Esophagus muscularis mucosa (tissue), 4 donors: ENCODE measurements around the gene PLA2G6. TPM values are rescaled to one million over a fixed set of nuclear protein-coding genes. Genes with fewer than 3 reads are reported as not detected.

Experiments used
- DNase-seq: peaks from one replicate; pipeline ENCODE4 v3.0.0-alpha.2; 2017; ENCODE audit errors: extremely low spot score
- H3K27ac ChIP-seq, 4 donors: fragments of 200-600 bp; sonication (generic); replicated peaks in 1 of 4; 1 replicate in 3 of 4; 2 replicates in 1 of 4; pipeline ENCODE4 v1.5.1; 2016 to 2019; ENCODE audit warnings: mild to moderate bottlenecking in 1 of 4
- H3K27me3 ChIP-seq, 4 donors: fragments of 200-600 bp; sonication (generic); one replicate each; pipeline versions ENCODE4 v1.5.1 to v1.6.0; 2016 to 2019
- H3K36me3 ChIP-seq, 4 donors: fragments of 200-600 bp; sonication (generic); one replicate each; pipeline ENCODE4 v1.5.1; 2016 to 2019
- H3K4me1 ChIP-seq, 4 donors: fragments of 200-600 bp; sonication (generic); one replicate each; pipeline ENCODE4 v1.5.1; 2016 to 2019
- H3K4me3 ChIP-seq, 4 donors: fragments of 200-600 bp; sonication (generic); 1 replicate in 2 of 4; 2 replicates in 2 of 4; pipeline ENCODE4 v1.5.1; 2016 to 2019; ENCODE audit warnings: mild to moderate bottlenecking in 4 of 4, moderate library complexity in 1 of 4
- H3K9me3 ChIP-seq, 4 donors: fragments of 200-600 bp; sonication (generic); 1 replicate in 3 of 4; 2 replicates in 1 of 4; pipeline ENCODE4 v1.5.1; 2016 to 2019
- EP300 ChIP-seq: sonication (generic); formaldehyde crosslinking; IDR thresholded peaks from one replicate; pipeline ENCODE4 v1.6.1; 2017; ENCODE audit warnings: antibody characterized with exemption
- POLR2A ChIP-seq: fragments of 450-650 bp; IDR thresholded peaks from one replicate; pipeline ENCODE4 v1.6.1; 2017; ENCODE audit warnings: antibody characterized with exemption, moderate library complexity, mild to moderate bottlenecking, low read depth
- POLR2AphosphoS5 ChIP-seq, 2 donors: sonication (generic); formaldehyde crosslinking; IDR thresholded peaks; one replicate each; pipeline ENCODE4 v1.6.1; 2017; ENCODE audit warnings: antibody characterized with exemption in 2 of 2
- WGBS: methylation state at CpG from one replicate; pipeline ENCODE4 v1.1.5; 2018; 5-methylcytosine and 5-hydroxymethylcytosine counted together
- intact Hi-C: fragments of 100-400 bp; cut with DNase I; formaldehyde crosslinking; loops from one replicate; pipeline ENCODE4 v1.15.1; 2023
- total RNA-seq, 4 donors: library from RNA; depleted of rRNA; stranded (reverse); fragments of >200 nt; gene quantifications; one replicate each; pipeline versions ENCODE4 v1.1.0 to v1.2.1, GENCODE V29; 2016
- TF ChIP-seq, protein P1 (sequence below), 3 experiments: fragments of 200-600 bp in 2 of 3; fragments of 450-650 bp in 1 of 3; sonication (generic) in 2 of 3; IDR thresholded peaks; one replicate each; pipeline ENCODE4 v1.5.1; 2017 to 2019; ENCODE audit warnings: antibody characterized with exemption in 3 of 3, mild to moderate bottlenecking in 2 of 3, moderate library complexity in 1 of 3

The PLA2G6 gene
- total RNA-seq, 4 donors from 2014 or later = 13.9 to 18.3 (median 15.6) TPM

DNA sequence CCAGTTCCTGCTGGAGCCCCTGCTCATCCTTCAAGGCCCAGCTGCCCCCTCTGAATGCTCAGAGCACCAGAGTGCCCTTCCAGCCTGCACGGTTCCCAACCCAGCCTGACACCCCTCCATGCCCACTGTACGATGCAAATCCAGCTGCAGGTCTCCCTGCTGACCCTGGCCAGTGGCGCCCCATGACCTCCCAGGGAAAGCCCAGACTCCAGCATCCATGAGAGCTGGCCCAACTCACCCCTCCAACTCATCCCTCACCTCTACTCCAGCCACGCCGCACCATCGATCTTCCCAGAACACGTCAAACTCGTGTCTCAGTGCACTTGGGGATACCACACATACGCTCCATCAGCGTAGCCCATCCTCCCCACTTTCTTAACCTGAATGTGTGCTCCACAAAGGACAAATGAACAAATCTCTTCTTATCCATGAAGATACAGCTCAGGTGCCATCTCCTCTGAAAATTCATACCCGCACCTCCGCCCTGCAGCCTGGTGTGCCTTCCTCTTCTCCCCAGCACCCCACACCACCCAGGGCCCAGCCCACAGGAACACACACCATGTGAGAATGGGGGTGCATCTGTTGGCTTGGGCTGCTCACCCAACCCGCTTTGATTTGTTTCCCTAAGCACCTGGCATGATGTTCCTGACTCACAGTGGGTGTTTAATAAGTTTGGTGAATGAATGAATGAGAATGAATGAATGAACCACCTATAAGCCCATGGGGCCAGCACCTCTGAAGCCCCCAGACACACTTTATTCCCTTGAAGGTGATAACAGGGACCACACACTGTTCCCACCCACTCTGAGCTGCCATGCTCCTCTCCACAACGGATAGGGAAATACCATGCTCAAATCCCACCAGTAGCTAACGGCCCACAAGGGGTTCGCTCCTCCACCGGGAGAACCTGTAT is 6.2 kb downstream of the PLA2G6 start:
- Histone ChIP-seq H3K36me3 (no peaks in the 10 kb centered on the region), H3K27ac (peak overlapping the region; percentile 81 to 90 (median 84)), H3K4me1 (peaks cover 49 to 75% (median 71%) of the 10 kb centered on the region in 4 donors), H3K27me3 (no peaks in the 10 kb centered on the region), H3K4me3 (no peak overlapping the region), H3K9me3 (no peaks in the 10 kb centered on the region)
- TF ChIP-seq, protein P1, sequence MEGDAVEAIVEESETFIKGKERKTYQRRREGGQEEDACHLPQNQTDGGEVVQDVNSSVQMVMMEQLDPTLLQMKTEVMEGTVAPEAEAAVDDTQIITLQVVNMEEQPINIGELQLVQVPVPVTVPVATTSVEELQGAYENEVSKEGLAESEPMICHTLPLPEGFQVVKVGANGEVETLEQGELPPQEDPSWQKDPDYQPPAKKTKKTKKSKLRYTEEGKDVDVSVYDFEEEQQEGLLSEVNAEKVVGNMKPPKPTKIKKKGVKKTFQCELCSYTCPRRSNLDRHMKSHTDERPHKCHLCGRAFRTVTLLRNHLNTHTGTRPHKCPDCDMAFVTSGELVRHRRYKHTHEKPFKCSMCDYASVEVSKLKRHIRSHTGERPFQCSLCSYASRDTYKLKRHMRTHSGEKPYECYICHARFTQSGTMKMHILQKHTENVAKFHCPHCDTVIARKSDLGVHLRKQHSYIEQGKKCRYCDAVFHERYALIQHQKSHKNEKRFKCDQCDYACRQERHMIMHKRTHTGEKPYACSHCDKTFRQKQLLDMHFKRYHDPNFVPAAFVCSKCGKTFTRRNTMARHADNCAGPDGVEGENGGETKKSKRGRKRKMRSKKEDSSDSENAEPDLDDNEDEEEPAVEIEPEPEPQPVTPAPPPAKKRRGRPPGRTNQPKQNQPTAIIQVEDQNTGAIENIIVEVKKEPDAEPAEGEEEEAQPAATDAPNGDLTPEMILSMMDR (IDR thresholded peaks at IDR 0.05) = no peak
- no peak for TF ChIP-seq EP300
- no peak for TF ChIP-seq POLR2A
- no peak for TF ChIP-seq POLR2AphosphoS5 (IDR thresholded peaks at IDR 0.05)
- WGBS = 91% methylated on average over 15 of the region's 17 CpGs
- intact Hi-C loops = no loop called here
- no peak for DNase-seq

DNA sequence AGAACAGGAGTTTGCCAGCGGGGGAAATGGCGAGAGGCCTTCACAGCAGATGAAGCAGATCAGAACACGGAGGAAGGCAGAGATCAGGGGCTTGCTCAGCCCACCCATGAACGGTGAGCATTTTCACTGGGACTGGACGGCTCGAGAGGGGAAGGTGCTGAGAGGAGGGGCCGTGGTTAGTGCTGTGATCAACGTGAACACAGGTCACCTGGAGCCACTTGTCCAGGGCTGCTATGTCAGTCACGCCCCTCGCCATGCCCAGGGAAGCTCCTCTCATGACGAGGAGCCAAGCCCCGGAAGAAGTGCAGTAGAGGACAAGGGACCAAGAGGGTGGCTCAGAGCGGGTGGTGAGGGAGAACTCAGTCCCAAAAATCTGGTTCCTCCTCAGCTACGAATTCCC is 7.0 kb downstream of the PLA2G6 start:
- intact Hi-C loops = no loop called here

DNA sequence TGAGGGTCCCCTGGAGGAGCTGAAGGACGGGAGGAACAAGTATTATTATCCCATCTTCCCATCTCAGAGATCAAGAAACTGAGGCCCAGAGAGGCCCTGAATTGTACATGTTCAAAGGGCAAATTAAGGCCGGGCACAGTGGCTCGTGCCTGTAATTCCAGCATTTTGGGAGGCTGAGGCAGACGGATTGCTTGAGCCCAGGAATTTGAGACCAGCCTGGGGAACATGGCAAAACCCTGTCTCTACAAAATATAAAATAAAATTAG is 8.1 kb downstream of the PLA2G6 start:
- no peak for DNase-seq
- Histone ChIP-seq H3K27ac (no peak overlapping the region), H3K27me3 (no peaks in the 10 kb centered on the region), H3K36me3 (peaks cover 0 to 7% (median 0%) of the 10 kb centered on the region in 4 donors), H3K4me3 (no peak overlapping the region), H3K4me1 (peaks cover 48 to 63% (median 60%) of the 10 kb centered on the region in 4 donors), H3K9me3 (no peaks in the 10 kb centered on the region)
- intact Hi-C loops = no loop called here
- TF ChIP-seq, protein P1 (IDR thresholded peaks at IDR 0.05) = no peak
- no peak for TF ChIP-seq POLR2A
- no peak for TF ChIP-seq EP300
- no peak for TF ChIP-seq POLR2AphosphoS5 (IDR thresholded peaks at IDR 0.05)
- 91% methylated on average over 4 of the region's 4 CpGs for WGBS

More for the DNA sequence above, 7.0 kb downstream of the PLA2G6 start:
- Histone ChIP-seq H3K4me3 (no peak overlapping the region), H3K27me3 (no peaks in the 10 kb centered on the region), H3K36me3 (no peaks in the 10 kb centered on the region), H3K27ac (peak overlapping the region in 1 of 4 donors; percentile 90), H3K4me1 (peaks cover 48 to 67% (median 63%) of the 10 kb centered on the region in 4 donors), H3K9me3 (no peaks in the 10 kb centered on the region)
- 87% methylated on average over 14 of the region's 14 CpGs for whole genome bisulfite sequencing
- no peak for TF ChIP-seq POLR2A
- TF ChIP-seq, protein P1 (IDR thresholded peaks at IDR 0.05) = no peak
- TF ChIP-seq EP300 = no peak
- no peak for TF ChIP-seq POLR2AphosphoS5 (IDR thresholded peaks at IDR 0.05)
- DNase-seq = no peak

DNA sequence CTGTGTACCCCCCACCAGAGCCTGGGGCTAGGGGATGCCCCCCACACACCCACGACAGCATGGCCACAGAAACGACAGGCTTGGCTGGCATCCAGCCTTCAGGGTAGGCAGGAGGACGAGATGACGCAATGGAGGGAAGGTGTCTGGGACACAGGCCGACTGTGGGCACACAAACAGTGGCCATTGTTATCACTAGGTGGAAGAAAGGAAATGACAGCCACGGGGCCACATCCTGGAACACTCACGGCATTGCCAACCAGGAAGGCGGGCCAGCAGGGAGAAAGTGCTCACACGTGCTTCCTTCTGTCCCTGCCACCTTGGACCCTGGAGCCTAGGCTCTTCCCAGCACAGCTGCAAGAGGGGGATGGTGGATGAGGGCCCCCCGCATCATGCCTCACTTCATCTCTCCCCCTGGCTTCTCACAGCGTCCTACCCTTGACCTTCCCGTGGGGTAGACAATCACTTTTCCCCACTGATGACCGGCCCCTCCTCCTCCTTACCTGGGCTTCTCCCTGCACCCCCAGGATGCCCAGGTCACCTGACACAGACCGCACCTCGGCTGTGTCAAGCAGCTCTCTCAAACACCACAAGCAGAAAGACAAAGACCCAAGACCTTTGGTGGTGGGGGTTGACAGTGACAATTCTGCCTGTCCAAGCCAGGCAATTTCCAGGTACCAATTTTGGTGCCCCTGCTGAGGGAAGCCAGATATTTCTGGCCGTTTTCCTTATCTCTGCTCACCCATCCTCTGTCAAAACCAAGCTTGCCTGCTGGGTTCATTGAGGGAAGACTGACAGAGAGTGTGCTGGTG is 8.6 kb downstream of the PLA2G6 start:
- intact Hi-C loops = no loop called here
- H3K4me3 ChIP-seq = no peak overlapping the region
- TF ChIP-seq, protein P1 (IDR thresholded peaks at IDR 0.05) = no peak
- TF ChIP-seq POLR2AphosphoS5 (IDR thresholded peaks at IDR 0.05) = peak; percentile 58 to 81
- no peak for DNase-seq
- WGBS = 65% methylated on average over 16 of the region's 16 CpGs
- H3K27me3 ChIP-seq = no peaks in the 10 kb centered on the region
- peaks cover 43 to 63% (median 60%) of the 10 kb centered on the region in 4 donors for H3K4me1 ChIP-seq
- H3K9me3 ChIP-seq = no peaks in the 10 kb centered on the region
- H3K27ac ChIP-seq = peak overlapping the region in 3 of 4 donors; percentile 19 to 45 (median 42)
- H3K36me3 ChIP-seq = peaks cover 0 to 7% (median 2%) of the 10 kb centered on the region in 4 donors
